HepG2 (cell line): Measurements from ENCODE around the gene HAS3. TPM values are rescaled to one million over a fixed set of nuclear protein-coding genes. Genes with fewer than 3 reads are reported as not detected.

Experiments
- BCL3 ChIP-seq: sonication (generic); formaldehyde crosslinking; IDR thresholded peaks from 2 replicates; pipeline ENCODE4 v1.5.1; 2020; ENCODE audit warnings: mild to moderate bottlenecking, missing genetic modification reagents, moderate library complexity
- BORCS8-MEF2B ChIP-seq: sonication (generic); formaldehyde crosslinking; IDR thresholded peaks from 2 replicates; pipeline ENCODE4 v1.8.0; 2022; ENCODE audit warnings: mild to moderate bottlenecking, missing genetic modification reagents
- BRD4 ChIP-seq: sonication (generic); formaldehyde crosslinking; IDR thresholded peaks from 2 replicates; pipeline ENCODE4 v1.4.0; 2020; ENCODE audit warnings: missing genetic modification reagents
- CSRNP1 ChIP-seq: sonication (generic); formaldehyde crosslinking; IDR thresholded peaks from 2 replicates; pipeline ENCODE4 v1.8.1; 2023; ENCODE audit warnings: mild to moderate bottlenecking, missing genetic modification reagents
- HNF4A ChIP-seq: sonication (generic); formaldehyde crosslinking; IDR thresholded peaks from 2 replicates; pipeline ENCODE4 v1.4.0; 2020; ENCODE audit warnings: missing genetic modification reagents
- MAZ ChIP-seq, 2 experiments: sonication (generic) in 1 of 2; formaldehyde crosslinking in 1 of 2; IDR thresholded peaks; 2 replicates each; pipeline versions ENCODE4 v1.5.0 to v1.6.1; 2012 to 2020; ENCODE audit warnings: low read depth in 2 of 2, mild to moderate bottlenecking in 2 of 2, borderline replicate concordance in 1 of 2, improper control_type of control experiment in 1 of 2, low read length in 1 of 2, missing genetic modification reagents in 1 of 2, moderate library complexity in 1 of 2
- MED13 ChIP-seq: sonication (generic); formaldehyde crosslinking; IDR thresholded peaks from 2 replicates; pipeline ENCODE4 v1.5.0; 2020; ENCODE audit warnings: missing genetic modification reagents
- MLLT10 ChIP-seq: sonication (generic); formaldehyde crosslinking; IDR thresholded peaks from 2 replicates; pipeline ENCODE4 v1.4.0; 2020; ENCODE audit warnings: missing genetic modification reagents
- NFAT5 ChIP-seq: sonication (generic); formaldehyde crosslinking; IDR thresholded peaks from 2 replicates; pipeline ENCODE4 v1.4.0; 2020; ENCODE audit warnings: missing genetic modification reagents
- POLR2A ChIP-seq, 2 experiments: IDR thresholded peaks; 2 replicates each; pipeline ENCODE4 v1.6.1; 2011; ENCODE audit warnings: low read depth in 2 of 2, low read length in 2 of 2, mild to moderate bottlenecking in 1 of 2, moderate library complexity in 1 of 2; ENCODE audit not compliant: insufficient read depth in 1 of 2
- SMAD1 ChIP-seq: sonication (generic); formaldehyde crosslinking; IDR thresholded peaks from 2 replicates; pipeline ENCODE4 v1.4.0; 2020; ENCODE audit warnings: missing genetic modification reagents, low read depth, mild to moderate bottlenecking, borderline replicate concordance
- TBX2 ChIP-seq: sonication (generic); formaldehyde crosslinking; IDR thresholded peaks from 2 replicates; pipeline ENCODE4 v1.5.0; 2020; ENCODE audit warnings: missing genetic modification reagents, mild to moderate bottlenecking, borderline replicate concordance
- TCF12 ChIP-seq, 2 experiments: fragments of 450-650 bp in 1 of 2; sonication (generic) in 1 of 2; formaldehyde crosslinking in 1 of 2; IDR thresholded peaks; 2 replicates each; pipeline versions ENCODE4 v1.6.1 to v1.8.0; 2017 to 2022; ENCODE audit warnings: antibody characterized with exemption in 1 of 2, mild to moderate bottlenecking in 1 of 2, missing genetic modification reagents in 1 of 2, moderate library complexity in 1 of 2
- TFAP4 ChIP-seq: sonication (generic); IDR thresholded peaks from 2 replicates; pipeline ENCODE4 v1.6.1; 2016; ENCODE audit warnings: low read depth, borderline replicate concordance
- ZMYM2 ChIP-seq: sonication (generic); formaldehyde crosslinking; IDR thresholded peaks from 2 replicates; pipeline ENCODE4 v1.8.0; 2022; ENCODE audit warnings: mild to moderate bottlenecking, missing genetic modification reagents
- ZNF263 ChIP-seq: sonication (generic); formaldehyde crosslinking; IDR thresholded peaks from 2 replicates; pipeline ENCODE4 v1.4.0; 2020; ENCODE audit warnings: missing genetic modification reagents
- ZNF83 ChIP-seq: sonication (generic); formaldehyde crosslinking; IDR thresholded peaks from 2 replicates; pipeline ENCODE4 v1.4.0; 2020; ENCODE audit warnings: missing genetic modification reagents, mild to moderate bottlenecking, borderline replicate concordance
- ZSCAN12 ChIP-seq: sonication (generic); formaldehyde crosslinking; IDR thresholded peaks from 2 replicates; pipeline ENCODE4 v1.9.0; 2021; ENCODE audit warnings: mild to moderate bottlenecking, missing genetic modification reagents
- ZSCAN20 ChIP-seq: sonication (generic); formaldehyde crosslinking; IDR thresholded peaks from 2 replicates; pipeline ENCODE4 v1.4.0; 2020; ENCODE audit warnings: missing genetic modification reagents, mild to moderate bottlenecking, borderline replicate concordance
- polyA plus RNA-seq, 8 experiments: library from polyadenylated mRNA; depleted of rRNA in 3 of 8; stranded (reverse) in 7 of 8; unstranded in 1 of 8; fragments of >200 nt; fragmentation: Illumina TruSeq in 4 of 8; extraction: Trizol in 4 of 8; gene quantifications; 2 replicates each; pipeline versions ENCODE4 v1.2.1 to v1.2.3, GENCODE V29; 2011 to 2016; ENCODE audit warnings: low read depth in 4 of 8, missing spikeins in 1 of 8, mixed read lengths in 1 of 8; ENCODE audit not compliant: insufficient read depth in 1 of 8
- total RNA-seq, 5 experiments: library from RNA; depleted of rRNA; stranded (reverse); fragments of >200 nt; fragmentation: Illumina TruSeq; extraction: Trizol; gene quantifications; 2 replicates each; pipeline ENCODE4 v1.2.3, GENCODE V29; 2016; ENCODE audit warnings: low read depth in 1 of 5

The HAS3 gene
- total and polyA plus RNA-seq, 2 of the 13 experiments (the other 11 are each of a cell fraction or from before 2014, with no cell fraction given), result 0.04 to 0.30 TPM

- TF ChIP-seq HNF4A (CRISPR knock-in tag) (no peak), ZNF83 (0 out of 2 replicates have a peak, but pooled peaks have one; percentile 43), POLR2A (IDR thresholded peaks at IDR 0.05; ENCODE audit: insufficient read depth in 1 of 2, low read depth in 2 of 2, low read length in 2 of 2) (peak; percentile 28 to 49; a peak in 1 of 4 replicates), MAZ (IDR thresholded peaks at IDR 0.05; ENCODE audit: borderline replicate concordance, low read depth, low read length) (0 out of 2 replicates have a peak, but pooled peaks have one; percentile 41), MAZ (CRISPR knock-in tag; IDR thresholded peaks at IDR 0.05; ENCODE audit: low read depth) (0 out of 2 replicates have a peak, but pooled peaks have one; percentile 55), BCL3 (CRISPR knock-in tag) (no peak), ZNF263 (CRISPR knock-in tag) (0 out of 2 replicates have a peak, but pooled peaks have one; percentile 15), MED13 (CRISPR knock-in tag) (no peak), ZSCAN12 (CRISPR knock-in tag) (no peak), TCF12 (IDR thresholded peaks at IDR 0.05) (no peak), TCF12 (CRISPR knock-in tag; IDR thresholded peaks at IDR 0.05) (no peak), MLLT10 (CRISPR knock-in tag) (no peak), CSRNP1 (CRISPR knock-in tag) (no peak), SMAD1 (no peak; the same call in 1 of the 2 replicates), BORCS8-MEF2B (peak; percentile 53; the same call in 1 of the 2 replicates), TBX2 (CRISPR knock-in tag) (peak; percentile 51; the same call in 1 of the 2 replicates), NFAT5 (CRISPR knock-in tag) (no peak), ZSCAN20 (CRISPR knock-in tag) (no peak), TFAP4 (no peak), BRD4 (CRISPR knock-in tag) (no peak), ZMYM2 (CRISPR knock-in tag) (no peak)
Observed at GRCh38 chr16:69105501-69106361, at the start of gene HAS3 (continued).
